Body of pancreas (tissue), 4 donors: ENCODE measurements around the gene STK32B. TPM values are rescaled to one million over a fixed set of nuclear protein-coding genes. Genes with fewer than 3 reads are reported as not detected.

ENCODE experiments used
- ATAC-seq: fragments of 150-250 bp; one replicate; pipeline ENCODE4 v1.9.1; 2016
- DNase-seq, 4 donors: peaks; one replicate each; pipeline ENCODE4 v3.0.0-alpha.2; 2019
- H3K27ac ChIP-seq, 4 donors: fragments of 200-600 bp; sonication (generic); 1 replicate in 3 of 4; 2 replicates in 1 of 4; pipeline versions ENCODE4 v1.5.1 to v1.6.1; 2016 to 2019; ENCODE audit warnings: mild to moderate bottlenecking in 1 of 4, mixed read lengths in 1 of 4, moderate library complexity in 1 of 4
- H3K27me3 ChIP-seq, 2 donors: fragments of 200-600 bp; sonication (generic); one replicate each; pipeline ENCODE4 v1.6.0; 2016; ENCODE audit warnings: mild to moderate bottlenecking in 1 of 2
- H3K36me3 ChIP-seq, 2 donors: fragments of 200-600 bp; sonication (generic); replicated peaks in 1 of 2; 2 replicates each; pipeline ENCODE4 v1.5.1; 2016; ENCODE audit warnings: low read depth in 2 of 2; ENCODE audit not compliant: insufficient read depth in 1 of 2
- H3K4me1 ChIP-seq: fragments of 200-600 bp; sonication (generic); one replicate; pipeline ENCODE4 v1.6.0; 2016
- H3K4me3 ChIP-seq, 2 donors: fragments of 200-600 bp; sonication (generic); 1 replicate in 1 of 2; 2 replicates in 1 of 2; pipeline ENCODE4 v1.5.1; 2016 to 2019
- H3K9me3 ChIP-seq, 3 donors: fragments of 200-600 bp; sonication (generic); 1 replicate in 2 of 3; 2 replicates in 1 of 3; pipeline ENCODE4 v1.5.1; 2016
- POLR2A ChIP-seq, 3 donors: fragments of 450-650 bp; IDR thresholded peaks; one replicate each; pipeline ENCODE4 v1.6.1; 2016; ENCODE audit warnings: antibody characterized with exemption in 3 of 3, mild to moderate bottlenecking in 2 of 3
- WGBS, 2 donors: methylation state at CpG; one replicate each; pipeline ENCODE4 v1.1.5; 2017; 5-methylcytosine and 5-hydroxymethylcytosine counted together
- intact Hi-C: fragments of 100-400 bp; cut with DNase I; formaldehyde crosslinking; loops from one replicate; pipeline ENCODE4 v1.15.1; 2023
- total RNA-seq, 2 donors: library from RNA; depleted of rRNA; stranded (reverse); fragments of >200 nt; gene quantifications; one replicate each; pipeline ENCODE4 v1.1.0, GENCODE V29; 2016
- TF ChIP-seq, protein P1 (sequence below), 7 experiments: fragments of 450-650 bp in 4 of 7; fragments of 200-600 bp in 3 of 7; sonication (generic) in 3 of 7; IDR thresholded peaks; one replicate each; pipeline ENCODE4 v1.5.1; 2016 to 2019; ENCODE audit warnings: antibody characterized with exemption in 7 of 7

The STK32B gene
- total RNA-seq, 2 donors from 2014 or later, result 1.3 to 4.9 TPM

- no peaks in the 10 kb centered on the region for H3K27me3 ChIP-seq
- intact Hi-C loops, result no loop called here
- ATAC-seq, result no peak
- no peaks in the 10 kb centered on the region for H3K4me1 ChIP-seq
- TF ChIP-seq POLR2A (IDR thresholded peaks at IDR 0.05), result no peak
- TF ChIP-seq, protein P1, sequence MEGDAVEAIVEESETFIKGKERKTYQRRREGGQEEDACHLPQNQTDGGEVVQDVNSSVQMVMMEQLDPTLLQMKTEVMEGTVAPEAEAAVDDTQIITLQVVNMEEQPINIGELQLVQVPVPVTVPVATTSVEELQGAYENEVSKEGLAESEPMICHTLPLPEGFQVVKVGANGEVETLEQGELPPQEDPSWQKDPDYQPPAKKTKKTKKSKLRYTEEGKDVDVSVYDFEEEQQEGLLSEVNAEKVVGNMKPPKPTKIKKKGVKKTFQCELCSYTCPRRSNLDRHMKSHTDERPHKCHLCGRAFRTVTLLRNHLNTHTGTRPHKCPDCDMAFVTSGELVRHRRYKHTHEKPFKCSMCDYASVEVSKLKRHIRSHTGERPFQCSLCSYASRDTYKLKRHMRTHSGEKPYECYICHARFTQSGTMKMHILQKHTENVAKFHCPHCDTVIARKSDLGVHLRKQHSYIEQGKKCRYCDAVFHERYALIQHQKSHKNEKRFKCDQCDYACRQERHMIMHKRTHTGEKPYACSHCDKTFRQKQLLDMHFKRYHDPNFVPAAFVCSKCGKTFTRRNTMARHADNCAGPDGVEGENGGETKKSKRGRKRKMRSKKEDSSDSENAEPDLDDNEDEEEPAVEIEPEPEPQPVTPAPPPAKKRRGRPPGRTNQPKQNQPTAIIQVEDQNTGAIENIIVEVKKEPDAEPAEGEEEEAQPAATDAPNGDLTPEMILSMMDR (IDR thresholded peaks at IDR 0.05), result no peak
- 61 to 69% methylated on average over 11 to 12 of the region's 12 CpGs for WGBS, 2 donors
- no peak overlapping the region for H3K27ac ChIP-seq
- no peaks in the 10 kb centered on the region for H3K36me3 ChIP-seq
- no peaks in the 10 kb centered on the region for H3K9me3 ChIP-seq
- no peak overlapping the region for H3K4me3 ChIP-seq
- no peak for DNase-seq
These were observed 141.4 kb downstream of the STK32B start for GRCh38 chr4:5192678-5193077.

DNA sequence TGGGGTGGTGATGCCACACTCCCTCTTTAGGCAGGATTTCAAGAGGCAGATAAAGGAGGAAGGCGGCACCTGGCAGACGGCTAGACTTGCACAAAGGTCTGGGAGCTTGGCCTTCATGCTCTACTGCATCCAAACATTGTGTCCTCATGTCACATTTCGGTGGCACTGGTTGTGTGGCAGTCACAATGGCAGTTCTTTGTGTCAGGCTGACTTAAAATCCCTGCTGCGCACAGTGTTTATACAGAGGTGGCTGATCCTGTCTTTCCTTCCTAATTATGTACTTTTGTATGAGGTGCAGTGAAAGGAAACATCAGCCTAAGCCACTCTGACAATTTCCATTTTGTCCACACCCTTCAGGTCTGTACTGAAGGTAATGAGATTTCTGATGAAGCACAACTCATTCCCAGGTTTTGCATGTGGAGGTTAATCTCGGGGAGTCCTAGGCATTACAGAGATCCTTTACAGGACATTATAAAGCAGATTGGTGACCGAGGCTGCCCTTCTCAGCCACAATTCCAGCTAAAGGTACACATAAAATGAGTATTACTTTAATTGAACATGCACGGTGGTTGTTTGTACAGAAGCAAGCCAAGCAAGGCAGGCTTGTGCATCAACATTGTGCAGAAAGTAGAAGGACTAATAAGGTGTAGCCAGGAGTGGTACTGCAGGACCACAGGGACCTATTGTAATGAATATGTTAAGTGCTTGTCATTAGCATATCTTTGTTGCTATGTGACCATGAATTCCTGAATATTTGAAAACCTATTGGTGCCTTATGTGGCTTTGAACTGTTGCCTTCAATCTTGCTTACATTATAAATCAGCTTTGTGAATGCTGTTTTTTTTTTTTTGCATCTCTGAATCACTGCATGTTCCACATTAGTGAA lies 147.6 kb downstream of the STK32B start:
- 74 to 76% methylated on average over 7 of the region's 7 CpGs for WGBS, 2 donors
- intact Hi-C loops, result no loop called here
- TF ChIP-seq, protein P1 (IDR thresholded peaks at IDR 0.05), result no peak
- TF ChIP-seq POLR2A (IDR thresholded peaks at IDR 0.05), result no peak
- H3K27me3 ChIP-seq, result no peaks in the 10 kb centered on the region
- no peaks in the 10 kb centered on the region for H3K36me3 ChIP-seq
- H3K4me1 ChIP-seq, result no peaks in the 10 kb centered on the region
- no peak for DNase-seq
- H3K4me3 ChIP-seq, result no peak overlapping the region
- no peak overlapping the region for H3K27ac ChIP-seq
- H3K9me3 ChIP-seq, result no peaks in the 10 kb centered on the region
- ATAC-seq, result no peak

GRCh38 chr4:5199912-5200311 lies 148.6 kb downstream of the STK32B start:
- H3K27ac ChIP-seq, result no peak overlapping the region
- no peaks in the 10 kb centered on the region for H3K4me1 ChIP-seq
- TF ChIP-seq, protein P1 (IDR thresholded peaks at IDR 0.05), result no peak
- TF ChIP-seq POLR2A (IDR thresholded peaks at IDR 0.05), result no peak
- 51 to 54% methylated on average over 2 of the region's 2 CpGs for WGBS, 2 donors
- no peak for ATAC-seq
- no peaks in the 10 kb centered on the region for H3K36me3 ChIP-seq
- intact Hi-C loops, result no loop called here
- H3K4me3 ChIP-seq, result no peak overlapping the region
- H3K27me3 ChIP-seq, result no peaks in the 10 kb centered on the region
- no peak for DNase-seq
- no peaks in the 10 kb centered on the region for H3K9me3 ChIP-seq

- Histone ChIP-seq H3K4me3 (no peak overlapping the region), H3K9me3 (no peaks in the 10 kb centered on the region), H3K4me1 (no peaks in the 10 kb centered on the region), H3K27me3 (no peaks in the 10 kb centered on the region), H3K36me3 (no peaks in the 10 kb centered on the region), H3K27ac (no peak overlapping the region)
- 65 to 74% methylated on average over 3 of the region's 3 CpGs for WGBS, 2 donors
- no peak for ATAC-seq
- TF ChIP-seq POLR2A (IDR thresholded peaks at IDR 0.05), result no peak
- TF ChIP-seq, protein P1 (IDR thresholded peaks at IDR 0.05), result no peak
- no peak for DNase-seq
- intact Hi-C loops, result no loop called here
These were observed 149.2 kb downstream of the STK32B start for GRCh38 chr4:5200513-5200912.
